CD14-positive monocyte (primary cell): ENCODE data around the gene CD38. TPM values are rescaled to one million over a fixed set of nuclear protein-coding genes. Genes with fewer than 3 reads are reported as not detected.

ENCODE experiments used
- DNase-seq, 3 donors: peaks; one replicate each; pipeline ENCODE4 v3.0.0-alpha.2; 2011 to 2022
- H2AFZ ChIP-seq: 2 replicates; pipeline ENCODE4 v1.6.0; 2012; ENCODE audit warnings: mild to moderate bottlenecking, low read depth, low read length, inconsistent platforms; ENCODE audit not compliant: insufficient read depth, poor library complexity, severe bottlenecking
- H3K27ac ChIP-seq, 2 donors: 1 replicate in 1 of 2; 2 replicates in 1 of 2; pipeline ENCODE4 v1.5.1; 2012 to 2013; ENCODE audit warnings: low read length in 2 of 2, control low read depth in 1 of 2, inconsistent platforms in 1 of 2, low read depth in 1 of 2, mild to moderate bottlenecking in 1 of 2
- H3K27me3 ChIP-seq, 2 donors: one replicate each; pipeline versions ENCODE4 v1.6.0 to v1.6.1; 2011 to 2013; ENCODE audit warnings: low read length in 2 of 2; ENCODE audit not compliant: control insufficient read depth in 2 of 2, insufficient read depth in 2 of 2
- H3K36me3 ChIP-seq, 2 donors: replicated peaks in 1 of 2; 1 replicate in 1 of 2; 2 replicates in 1 of 2; pipeline versions ENCODE4 v1.5.1 to v1.6.1; 2012 to 2013; ENCODE audit warnings: low read length in 2 of 2, control low read depth in 1 of 2, inconsistent platforms in 1 of 2, mild to moderate bottlenecking in 1 of 2; ENCODE audit not compliant: insufficient read depth in 2 of 2, control insufficient read depth in 1 of 2
- H3K4me1 ChIP-seq, 2 donors: 1 replicate in 1 of 2; 2 replicates in 1 of 2; pipeline versions ENCODE4 v1.5.1 to v1.6.1; 2012 to 2013; ENCODE audit warnings: low read length in 2 of 2, control low read depth in 1 of 2, inconsistent platforms in 1 of 2, mild to moderate bottlenecking in 1 of 2, moderate library complexity in 1 of 2; ENCODE audit not compliant: insufficient read depth in 2 of 2, control insufficient read depth in 1 of 2
- H3K4me2 ChIP-seq: replicated peaks from 2 replicates; pipeline ENCODE3; 2012; ENCODE audit warnings: low read length, moderate library complexity, mild to moderate bottlenecking; ENCODE audit not compliant: poor library complexity, severe bottlenecking; ENCODE audit errors: extremely low read depth
- H3K4me3 ChIP-seq, 3 experiments: fragments of 200-600 bp in 1 of 3; sonication (generic) in 1 of 3; replicated peaks in 1 of 3; 1 replicate in 2 of 3; 2 replicates in 1 of 3; pipeline ENCODE4 v1.5.1; 2011 to 2013; ENCODE audit warnings: low read length in 3 of 3, mild to moderate bottlenecking in 3 of 3, control low read depth in 2 of 3, low read depth in 2 of 3, inconsistent platforms in 1 of 3, moderate library complexity in 1 of 3
- H3K79me2 ChIP-seq: 2 replicates; pipeline ENCODE4 v1.6.0; 2012; ENCODE audit warnings: mild to moderate bottlenecking, control low read depth, inconsistent platforms, low read length, moderate library complexity; ENCODE audit not compliant: insufficient read depth
- H3K9ac ChIP-seq: 2 replicates; pipeline ENCODE4 v1.6.0; 2017; ENCODE audit warnings: low read length, mild to moderate bottlenecking; ENCODE audit not compliant: insufficient read depth, poor library complexity, severe bottlenecking
- H3K9me3 ChIP-seq, 2 donors: replicated peaks in 1 of 2; 1 replicate in 1 of 2; 2 replicates in 1 of 2; pipeline versions ENCODE4 v1.5.1 to v1.6.1; 2012 to 2013; ENCODE audit warnings: low read length in 2 of 2, control low read depth in 1 of 2; ENCODE audit not compliant: control insufficient read depth in 1 of 2, insufficient read depth in 1 of 2
- H4K20me1 ChIP-seq: 2 replicates; pipeline ENCODE4 v1.6.0; 2012; ENCODE audit warnings: mild to moderate bottlenecking, low read length, control low read depth, moderate library complexity; ENCODE audit not compliant: insufficient read depth
- H3K27ac Mint-ChIP-seq, 7 donors: one replicate each; pipeline ENCODE4 v1.8.0; 2020; ENCODE audit warnings: mild to moderate bottlenecking in 7 of 7, mixed read lengths in 7 of 7, moderate library complexity in 6 of 7, inconsistent platforms in 2 of 7
- H3K27me3 Mint-ChIP-seq, 3 donors: one replicate each; pipeline ENCODE4 v1.8.0; 2021 to 2022; ENCODE audit warnings: low read depth in 3 of 3, mild to moderate bottlenecking in 3 of 3, mixed read lengths in 3 of 3, moderate library complexity in 3 of 3, inconsistent platforms in 1 of 3
- H3K36me3 Mint-ChIP-seq, 2 donors: one replicate each; pipeline ENCODE4 v1.8.0; 2020; ENCODE audit warnings: mixed read lengths in 2 of 2, inconsistent platforms in 1 of 2, mild to moderate bottlenecking in 1 of 2
- H3K4me1 Mint-ChIP-seq: one replicate; pipeline ENCODE4 v1.8.0; 2020; ENCODE audit warnings: mild to moderate bottlenecking, mixed read lengths
- H3K4me3 Mint-ChIP-seq, 2 donors: one replicate each; pipeline ENCODE4 v1.8.0; 2020; ENCODE audit warnings: mild to moderate bottlenecking in 2 of 2, mixed read lengths in 2 of 2, moderate library complexity in 1 of 2
- H3K9me3 Mint-ChIP-seq, 7 donors: one replicate each; pipeline ENCODE4 v1.8.0; 2020 to 2022; ENCODE audit warnings: mixed read lengths in 7 of 7, mild to moderate bottlenecking in 6 of 7, moderate library complexity in 6 of 7, inconsistent platforms in 2 of 7
- WGBS: methylation state at CpG from one replicate; pipeline ENCODE4 v1.1.5; 2013; ENCODE audit warnings: missing lambda C conversion rate; ENCODE audit not compliant: insufficient coverage; 5-methylcytosine and 5-hydroxymethylcytosine counted together
- intact Hi-C, 2 donors: fragments of 100-400 bp; cut with micrococcal nuclease; formaldehyde crosslinking; loops; one replicate each; pipeline versions ENCODE4 v1.15.0 to v1.15.1; 2023
- polyA plus RNA-seq, 3 donors: library from polyadenylated mRNA; depleted of rRNA in 1 of 3; unstranded in 2 of 3; stranded (reverse) in 1 of 3; fragments of 300-500 nt in 2 of 3; fragments of >200 nt in 1 of 3; fragmentation: Illumina TruSeq in 2 of 3; gene quantifications; 1 replicate in 2 of 3; 2 replicates in 1 of 3; pipeline ENCODE4 v1.2.3, GENCODE V29; 2012 to 2021
- TF ChIP-seq, protein P1 (sequence below): fragments of 200-600 bp; IDR thresholded peaks from one replicate; pipeline ENCODE4 v1.8.0; 2022; ENCODE audit warnings: antibody characterized with exemption, mild to moderate bottlenecking

CD38 gene
- polyA plus RNA-seq, 3 donors: 2.3 to 4.4 (median 3.0) TPM

DNA sequence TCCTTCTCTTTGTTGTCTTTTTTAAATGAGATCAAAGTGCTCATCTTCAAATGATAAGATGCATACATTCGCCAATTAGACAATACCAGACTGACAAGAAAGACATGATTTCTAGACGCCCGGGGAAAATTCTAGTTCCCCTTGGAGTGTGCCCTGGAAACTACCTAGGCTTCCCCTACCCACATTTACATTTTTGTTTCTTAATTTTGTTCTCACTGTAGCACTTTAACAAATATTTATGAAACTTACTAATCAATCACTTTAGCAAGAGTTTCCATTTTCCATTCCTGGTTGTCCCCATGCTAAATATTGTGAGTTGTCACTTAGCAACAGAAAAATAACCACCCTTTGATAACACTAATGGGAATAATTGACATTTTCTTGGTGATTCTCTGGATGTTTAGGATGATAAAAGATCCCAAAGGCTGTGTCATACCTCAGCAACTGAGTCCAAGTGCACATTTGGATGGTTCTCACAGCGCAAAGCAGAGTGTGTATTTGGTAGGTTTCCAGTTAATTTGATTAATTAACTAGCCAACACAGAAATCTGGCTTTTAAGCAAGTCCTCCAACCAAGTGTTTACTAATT, 90.8 kb downstream of the CD38 start:
- H3K4me3 ChIP-seq: no peak overlapping the region
- no peaks in the 10 kb centered on the region for H4K20me1 ChIP-seq
- intact Hi-C loops: no loop called here
- H3K27ac Mint-ChIP-seq: peak overlapping the region in 1 of 7 donors; percentile 18
- TF ChIP-seq, protein P1, sequence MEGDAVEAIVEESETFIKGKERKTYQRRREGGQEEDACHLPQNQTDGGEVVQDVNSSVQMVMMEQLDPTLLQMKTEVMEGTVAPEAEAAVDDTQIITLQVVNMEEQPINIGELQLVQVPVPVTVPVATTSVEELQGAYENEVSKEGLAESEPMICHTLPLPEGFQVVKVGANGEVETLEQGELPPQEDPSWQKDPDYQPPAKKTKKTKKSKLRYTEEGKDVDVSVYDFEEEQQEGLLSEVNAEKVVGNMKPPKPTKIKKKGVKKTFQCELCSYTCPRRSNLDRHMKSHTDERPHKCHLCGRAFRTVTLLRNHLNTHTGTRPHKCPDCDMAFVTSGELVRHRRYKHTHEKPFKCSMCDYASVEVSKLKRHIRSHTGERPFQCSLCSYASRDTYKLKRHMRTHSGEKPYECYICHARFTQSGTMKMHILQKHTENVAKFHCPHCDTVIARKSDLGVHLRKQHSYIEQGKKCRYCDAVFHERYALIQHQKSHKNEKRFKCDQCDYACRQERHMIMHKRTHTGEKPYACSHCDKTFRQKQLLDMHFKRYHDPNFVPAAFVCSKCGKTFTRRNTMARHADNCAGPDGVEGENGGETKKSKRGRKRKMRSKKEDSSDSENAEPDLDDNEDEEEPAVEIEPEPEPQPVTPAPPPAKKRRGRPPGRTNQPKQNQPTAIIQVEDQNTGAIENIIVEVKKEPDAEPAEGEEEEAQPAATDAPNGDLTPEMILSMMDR: no peak
- H3K27ac ChIP-seq: no peak overlapping the region
- 93% methylated on average over 3 of the region's 4 CpGs for WGBS
- peaks cover 0 to 3% of the 10 kb centered on the region in 2 donors for H3K4me1 ChIP-seq
- H3K27me3 Mint-ChIP-seq: no peaks in the 10 kb centered on the region
- peaks cover 0 to under 1% of the 10 kb centered on the region in 2 donors for H3K9me3 ChIP-seq
- no peak overlapping the region for H3K4me2 ChIP-seq
- peaks cover 6% of the 10 kb centered on the region for H3K4me1 Mint-ChIP-seq
- H3K9me3 Mint-ChIP-seq: peaks cover 0 to 10% (median 3%) of the 10 kb centered on the region in 7 donors
- H3K36me3 ChIP-seq: no peaks in the 10 kb centered on the region
- no peaks in the 10 kb centered on the region for H3K27me3 ChIP-seq
- H2AFZ ChIP-seq: no peak overlapping the region
- no peaks in the 10 kb centered on the region for H3K79me2 ChIP-seq
- H3K4me3 Mint-ChIP-seq: no peak overlapping the region
- no peak overlapping the region for H3K9ac ChIP-seq
- no peak for DNase-seq
- no peaks in the 10 kb centered on the region for H3K36me3 Mint-ChIP-seq

DNA sequence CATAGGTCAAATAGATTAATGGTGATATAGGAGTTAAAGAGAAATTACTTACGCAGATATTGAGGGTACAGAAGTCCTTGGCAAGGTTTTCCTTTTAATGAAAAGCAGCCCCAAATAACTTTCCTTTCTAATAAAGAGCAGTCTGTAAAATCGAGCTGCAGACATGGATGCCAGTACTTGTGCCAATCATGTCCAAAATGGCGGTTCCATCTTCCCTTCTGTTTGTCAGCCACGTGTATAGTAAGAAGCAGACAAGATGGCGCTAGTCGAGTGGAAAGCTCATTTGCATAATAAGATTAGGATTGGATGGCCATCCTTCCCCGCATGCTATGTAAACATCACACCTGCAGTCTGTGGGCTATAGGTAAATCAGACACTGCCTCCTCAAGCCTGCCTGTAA, 92.0 kb downstream of the CD38 start:
- WGBS: 100% methylated on average over 5 of the region's 7 CpGs
- Mint-ChIP-seq H3K27ac (no peak overlapping the region), H3K4me1 (peaks cover 6% of the 10 kb centered on the region), H3K9me3 (peaks cover 7 to 15% (median 8%) of the 10 kb centered on the region in 7 donors), H3K27me3 (no peaks in the 10 kb centered on the region), H3K4me3 (no peak overlapping the region), H3K36me3 (no peaks in the 10 kb centered on the region)
- intact Hi-C loops: no loop called here
- Histone ChIP-seq H3K4me3 (no peak overlapping the region), H3K27me3 (no peaks in the 10 kb centered on the region), H3K27ac (no peak overlapping the region), H3K9ac (no peak overlapping the region), H3K4me1 (peaks cover 0 to 3% of the 10 kb centered on the region in 2 donors), H3K36me3 (no peaks in the 10 kb centered on the region), H3K4me2 (no peak overlapping the region), H4K20me1 (no peaks in the 10 kb centered on the region), H3K79me2 (no peaks in the 10 kb centered on the region), H2AFZ (no peak overlapping the region), H3K9me3 (peaks cover 0 to 5% of the 10 kb centered on the region in 2 donors)
- no peak for DNase-seq
- TF ChIP-seq, protein P1: no peak
